GM12873 (cell line): Measurements from ENCODE around the gene KIF11.

ENCODE experiments used
- CTCF ChIP-seq: IDR thresholded peaks from 2 replicates; pipeline ENCODE4 v1.5.1; 2012; ENCODE audit warnings: low read depth, mild to moderate bottlenecking, moderate library complexity, low read length, control low read depth; ENCODE audit not compliant: insufficient read depth; ENCODE audit errors: missing control alignments

Gene KIF11

GRCh38 chr10:92664322-92664721 lies 71.4 kb downstream of the KIF11 start:
- no peak for TF ChIP-seq CTCF

- no peak for TF ChIP-seq CTCF
These were observed 74.1 kb downstream of the KIF11 start for GRCh38 chr10:92667078-92667477.

GRCh38 chr10:92677708-92678107 lies 84.8 kb downstream of the KIF11 start:
- TF ChIP-seq CTCF, result no peak

GRCh38 chr10:92678206-92678605 lies 85.3 kb downstream of the KIF11 start:
- TF ChIP-seq CTCF, result no peak

- TF ChIP-seq CTCF, result no peak
These were observed 88.4 kb downstream of the KIF11 start for GRCh38 chr10:92681306-92681834.

- no peak for TF ChIP-seq CTCF
These were observed 95.6 kb downstream of the KIF11 start for GRCh38 chr10:92688573-92688926.

GRCh38 chr10:92688927-92689662 lies 96.2 kb downstream of the KIF11 start:
- TF ChIP-seq CTCF, result no peak
